WTC11 (cell line): ENCODE measurements around the gene KRTAP11-1.

Experiments
- ELF4 ChIP-seq: sonication (generic); formaldehyde crosslinking; IDR thresholded peaks from 2 replicates; pipeline ENCODE4 v1.8.1; 2022; ENCODE audit warnings: low read depth, mild to moderate bottlenecking, moderate library complexity, missing genetic modification reagents
- GABPB1 ChIP-seq: sonication (generic); formaldehyde crosslinking; IDR thresholded peaks from 2 replicates; pipeline ENCODE4 v1.8.1; 2023; ENCODE audit warnings: mild to moderate bottlenecking, missing genetic modification reagents
- TEAD1 ChIP-seq: sonication (generic); formaldehyde crosslinking; IDR thresholded peaks from 2 replicates; pipeline ENCODE4 v1.8.0; 2022; ENCODE audit warnings: mild to moderate bottlenecking, missing genetic modification reagents
- TF ChIP-seq, protein P1 (sequence below): fragments of 200-600 bp; IDR thresholded peaks from 2 replicates; pipeline ENCODE4 v1.8.0; 2022; ENCODE audit warnings: antibody characterized with exemption
- TF ChIP-seq, protein P2 (sequence below): sonication (generic); formaldehyde crosslinking; IDR thresholded peaks from 2 replicates; pipeline ENCODE4 v1.8.0; 2022; ENCODE audit warnings: mild to moderate bottlenecking, missing genetic modification reagents
- TF ChIP-seq, protein P3 (sequence below): sonication (generic); formaldehyde crosslinking; IDR thresholded peaks from 2 replicates; pipeline ENCODE4 v1.8.0; 2022; ENCODE audit warnings: missing genetic modification reagents
- TF ChIP-seq, protein P4 (sequence below): sonication (generic); formaldehyde crosslinking; IDR thresholded peaks from 2 replicates; pipeline ENCODE4 v1.8.1; 2023; ENCODE audit warnings: mild to moderate bottlenecking, missing genetic modification reagents, borderline replicate concordance

GRCh38 chr21:30838536-30838935 is 42.8 kb downstream of the KRTAP11-1 start:
- TF ChIP-seq GABPB1 (CRISPR knock-in tag) (no peak), ELF4 (no peak), TEAD1 (CRISPR knock-in tag) (no peak)
- TF ChIP-seq, protein P1, sequence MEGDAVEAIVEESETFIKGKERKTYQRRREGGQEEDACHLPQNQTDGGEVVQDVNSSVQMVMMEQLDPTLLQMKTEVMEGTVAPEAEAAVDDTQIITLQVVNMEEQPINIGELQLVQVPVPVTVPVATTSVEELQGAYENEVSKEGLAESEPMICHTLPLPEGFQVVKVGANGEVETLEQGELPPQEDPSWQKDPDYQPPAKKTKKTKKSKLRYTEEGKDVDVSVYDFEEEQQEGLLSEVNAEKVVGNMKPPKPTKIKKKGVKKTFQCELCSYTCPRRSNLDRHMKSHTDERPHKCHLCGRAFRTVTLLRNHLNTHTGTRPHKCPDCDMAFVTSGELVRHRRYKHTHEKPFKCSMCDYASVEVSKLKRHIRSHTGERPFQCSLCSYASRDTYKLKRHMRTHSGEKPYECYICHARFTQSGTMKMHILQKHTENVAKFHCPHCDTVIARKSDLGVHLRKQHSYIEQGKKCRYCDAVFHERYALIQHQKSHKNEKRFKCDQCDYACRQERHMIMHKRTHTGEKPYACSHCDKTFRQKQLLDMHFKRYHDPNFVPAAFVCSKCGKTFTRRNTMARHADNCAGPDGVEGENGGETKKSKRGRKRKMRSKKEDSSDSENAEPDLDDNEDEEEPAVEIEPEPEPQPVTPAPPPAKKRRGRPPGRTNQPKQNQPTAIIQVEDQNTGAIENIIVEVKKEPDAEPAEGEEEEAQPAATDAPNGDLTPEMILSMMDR, result no peak
- TF ChIP-seq, protein P2, sequence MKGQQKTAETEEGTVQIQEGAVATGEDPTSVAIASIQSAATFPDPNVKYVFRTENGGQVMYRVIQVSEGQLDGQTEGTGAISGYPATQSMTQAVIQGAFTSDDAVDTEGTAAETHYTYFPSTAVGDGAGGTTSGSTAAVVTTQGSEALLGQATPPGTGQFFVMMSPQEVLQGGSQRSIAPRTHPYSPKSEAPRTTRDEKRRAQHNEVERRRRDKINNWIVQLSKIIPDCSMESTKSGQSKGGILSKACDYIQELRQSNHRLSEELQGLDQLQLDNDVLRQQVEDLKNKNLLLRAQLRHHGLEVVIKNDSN (CRISPR knock-in tag), result no peak
- TF ChIP-seq, protein P3, sequence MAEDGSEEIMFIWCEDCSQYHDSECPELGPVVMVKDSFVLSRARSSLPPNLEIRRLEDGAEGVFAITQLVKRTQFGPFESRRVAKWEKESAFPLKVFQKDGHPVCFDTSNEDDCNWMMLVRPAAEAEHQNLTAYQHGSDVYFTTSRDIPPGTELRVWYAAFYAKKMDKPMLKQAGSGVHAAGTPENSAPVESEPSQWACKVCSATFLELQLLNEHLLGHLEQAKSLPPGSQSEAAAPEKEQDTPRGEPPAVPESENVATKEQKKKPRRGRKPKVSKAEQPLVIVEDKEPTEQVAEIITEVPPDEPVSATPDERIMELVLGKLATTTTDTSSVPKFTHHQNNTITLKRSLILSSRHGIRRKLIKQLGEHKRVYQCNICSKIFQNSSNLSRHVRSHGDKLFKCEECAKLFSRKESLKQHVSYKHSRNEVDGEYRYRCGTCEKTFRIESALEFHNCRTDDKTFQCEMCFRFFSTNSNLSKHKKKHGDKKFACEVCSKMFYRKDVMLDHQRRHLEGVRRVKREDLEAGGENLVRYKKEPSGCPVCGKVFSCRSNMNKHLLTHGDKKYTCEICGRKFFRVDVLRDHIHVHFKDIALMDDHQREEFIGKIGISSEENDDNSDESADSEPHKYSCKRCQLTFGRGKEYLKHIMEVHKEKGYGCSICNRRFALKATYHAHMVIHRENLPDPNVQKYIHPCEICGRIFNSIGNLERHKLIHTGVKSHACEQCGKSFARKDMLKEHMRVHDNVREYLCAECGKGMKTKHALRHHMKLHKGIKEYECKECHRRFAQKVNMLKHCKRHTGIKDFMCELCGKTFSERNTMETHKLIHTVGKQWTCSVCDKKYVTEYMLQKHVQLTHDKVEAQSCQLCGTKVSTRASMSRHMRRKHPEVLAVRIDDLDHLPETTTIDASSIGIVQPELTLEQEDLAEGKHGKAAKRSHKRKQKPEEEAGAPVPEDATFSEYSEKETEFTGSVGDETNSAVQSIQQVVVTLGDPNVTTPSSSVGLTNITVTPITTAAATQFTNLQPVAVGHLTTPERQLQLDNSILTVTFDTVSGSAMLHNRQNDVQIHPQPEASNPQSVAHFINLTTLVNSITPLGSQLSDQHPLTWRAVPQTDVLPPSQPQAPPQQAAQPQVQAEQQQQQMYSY, result no peak
- TF ChIP-seq, protein P4, sequence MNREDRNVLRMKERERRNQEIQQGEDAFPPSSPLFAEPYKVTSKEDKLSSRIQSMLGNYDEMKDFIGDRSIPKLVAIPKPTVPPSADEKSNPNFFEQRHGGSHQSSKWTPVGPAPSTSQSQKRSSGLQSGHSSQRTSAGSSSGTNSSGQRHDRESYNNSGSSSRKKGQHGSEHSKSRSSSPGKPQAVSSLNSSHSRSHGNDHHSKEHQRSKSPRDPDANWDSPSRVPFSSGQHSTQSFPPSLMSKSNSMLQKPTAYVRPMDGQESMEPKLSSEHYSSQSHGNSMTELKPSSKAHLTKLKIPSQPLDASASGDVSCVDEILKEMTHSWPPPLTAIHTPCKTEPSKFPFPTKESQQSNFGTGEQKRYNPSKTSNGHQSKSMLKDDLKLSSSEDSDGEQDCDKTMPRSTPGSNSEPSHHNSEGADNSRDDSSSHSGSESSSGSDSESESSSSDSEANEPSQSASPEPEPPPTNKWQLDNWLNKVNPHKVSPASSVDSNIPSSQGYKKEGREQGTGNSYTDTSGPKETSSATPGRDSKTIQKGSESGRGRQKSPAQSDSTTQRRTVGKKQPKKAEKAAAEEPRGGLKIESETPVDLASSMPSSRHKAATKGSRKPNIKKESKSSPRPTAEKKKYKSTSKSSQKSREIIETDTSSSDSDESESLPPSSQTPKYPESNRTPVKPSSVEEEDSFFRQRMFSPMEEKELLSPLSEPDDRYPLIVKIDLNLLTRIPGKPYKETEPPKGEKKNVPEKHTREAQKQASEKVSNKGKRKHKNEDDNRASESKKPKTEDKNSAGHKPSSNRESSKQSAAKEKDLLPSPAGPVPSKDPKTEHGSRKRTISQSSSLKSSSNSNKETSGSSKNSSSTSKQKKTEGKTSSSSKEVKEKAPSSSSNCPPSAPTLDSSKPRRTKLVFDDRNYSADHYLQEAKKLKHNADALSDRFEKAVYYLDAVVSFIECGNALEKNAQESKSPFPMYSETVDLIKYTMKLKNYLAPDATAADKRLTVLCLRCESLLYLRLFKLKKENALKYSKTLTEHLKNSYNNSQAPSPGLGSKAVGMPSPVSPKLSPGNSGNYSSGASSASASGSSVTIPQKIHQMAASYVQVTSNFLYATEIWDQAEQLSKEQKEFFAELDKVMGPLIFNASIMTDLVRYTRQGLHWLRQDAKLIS (CRISPR knock-in tag), result no peak
